HG03139 (cell line): ENCODE measurements around the gene DNAH10.

Source experiments
- ATAC-seq: cut with Tn5 transposase; IDR thresholded peaks from one replicate; pipeline ENCODE4 v1.9.1; 2021; ENCODE audit not compliant: unreplicated experiment

Gene DNAH10

GRCh38 chr12:123879691-123880090 lies 117.6 kb downstream of the DNAH10 start:
- no peak for ATAC-seq

- ATAC-seq: no peak
These were observed 120.1 kb downstream of the DNAH10 start for GRCh38 chr12:123882161-123882705.

GRCh38 chr12:123886258-123886657 lies 124.2 kb downstream of the DNAH10 start:
- ATAC-seq: no peak

GRCh38 chr12:123886931-123887582 lies 125.0 kb downstream of the DNAH10 start:
- no peak for ATAC-seq

GRCh38 chr12:123888989-123889388 lies 126.9 kb downstream of the DNAH10 start:
- no peak for ATAC-seq

- ATAC-seq: no peak
These were observed 127.9 kb downstream of the DNAH10 start for GRCh38 chr12:123889848-123890535.

- ATAC-seq: no peak
These were observed 128.4 kb downstream of the DNAH10 start for GRCh38 chr12:123890536-123890902.

GRCh38 chr12:123891011-123891410 lies 128.9 kb downstream of the DNAH10 start:
- ATAC-seq: no peak

- ATAC-seq: no peak
These were observed 129.5 kb downstream of the DNAH10 start for GRCh38 chr12:123891516-123892179.

GRCh38 chr12:123892180-123892559 lies 130.1 kb downstream of the DNAH10 start:
- no peak for ATAC-seq

- no peak for ATAC-seq
These were observed 130.8 kb downstream of the DNAH10 start for GRCh38 chr12:123892853-123893252.

GRCh38 chr12:123893276-123893675 lies 131.2 kb downstream of the DNAH10 start:
- ATAC-seq: no peak

- no peak for ATAC-seq
These were observed 132.8 kb downstream of the DNAH10 start for GRCh38 chr12:123894823-123895345.

- ATAC-seq: no peak
These were observed 133.3 kb downstream of the DNAH10 start for GRCh38 chr12:123895451-123895850.

GRCh38 chr12:123896767-123897166 lies 134.7 kb downstream of the DNAH10 start:
- ATAC-seq: no peak

- ATAC-seq: no peak
These were observed 135.1 kb downstream of the DNAH10 start for GRCh38 chr12:123897221-123897620.

- ATAC-seq: no peak
These were observed 136.6 kb downstream of the DNAH10 start for GRCh38 chr12:123898673-123899072.

GRCh38 chr12:123899368-123899767 lies 137.3 kb downstream of the DNAH10 start:
- ATAC-seq: no peak

GRCh38 chr12:123900871-123901376 lies 138.8 kb downstream of the DNAH10 start:
- no peak for ATAC-seq

- no peak for ATAC-seq
These were observed 140.7 kb downstream of the DNAH10 start for GRCh38 chr12:123902821-123903220.

- no peak for ATAC-seq
These were observed 141.4 kb downstream of the DNAH10 start for GRCh38 chr12:123903301-123904065.
